HG03135 (cell line): ENCODE measurements around the gene IL10.

Experiments used
- ATAC-seq: cut with Tn5 transposase; IDR thresholded peaks from one replicate; pipeline ENCODE4 v1.9.1; 2021; ENCODE audit warnings: mild to moderate bottlenecking, moderate library complexity; ENCODE audit not compliant: unreplicated experiment

IL10 gene

DNA sequence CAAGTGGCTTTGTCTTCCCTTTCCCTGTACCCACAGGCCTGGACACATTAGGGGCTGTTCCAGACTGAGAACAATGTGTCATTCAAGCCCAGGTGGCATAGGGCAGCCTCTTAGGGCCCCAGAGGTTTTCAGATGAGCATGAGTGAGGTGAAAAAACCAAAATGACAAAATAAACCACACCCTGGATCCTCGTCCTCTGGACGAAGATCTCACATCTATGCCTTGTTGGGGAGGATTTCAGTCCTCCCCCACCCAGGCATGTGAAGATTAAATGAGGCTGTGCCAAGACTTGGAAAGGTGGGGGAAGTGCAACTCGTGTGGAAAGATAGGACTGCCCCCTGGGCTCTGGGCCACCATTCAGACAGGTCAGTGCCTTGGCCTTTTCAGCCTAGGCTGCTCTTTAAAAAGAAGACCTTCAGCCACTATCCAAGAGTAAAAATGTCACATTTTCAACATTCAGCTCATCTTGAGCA, 34.5 kb downstream of the IL10 start:
- ATAC-seq, result no peak

- ATAC-seq, result no peak
These were observed 35.2 kb downstream of the IL10 start for GRCh38 chr1:206736878-206737728.

GRCh38 chr1:206735553-206736031, 36.7 kb downstream of the IL10 start:
- ATAC-seq, result no peak

DNA sequence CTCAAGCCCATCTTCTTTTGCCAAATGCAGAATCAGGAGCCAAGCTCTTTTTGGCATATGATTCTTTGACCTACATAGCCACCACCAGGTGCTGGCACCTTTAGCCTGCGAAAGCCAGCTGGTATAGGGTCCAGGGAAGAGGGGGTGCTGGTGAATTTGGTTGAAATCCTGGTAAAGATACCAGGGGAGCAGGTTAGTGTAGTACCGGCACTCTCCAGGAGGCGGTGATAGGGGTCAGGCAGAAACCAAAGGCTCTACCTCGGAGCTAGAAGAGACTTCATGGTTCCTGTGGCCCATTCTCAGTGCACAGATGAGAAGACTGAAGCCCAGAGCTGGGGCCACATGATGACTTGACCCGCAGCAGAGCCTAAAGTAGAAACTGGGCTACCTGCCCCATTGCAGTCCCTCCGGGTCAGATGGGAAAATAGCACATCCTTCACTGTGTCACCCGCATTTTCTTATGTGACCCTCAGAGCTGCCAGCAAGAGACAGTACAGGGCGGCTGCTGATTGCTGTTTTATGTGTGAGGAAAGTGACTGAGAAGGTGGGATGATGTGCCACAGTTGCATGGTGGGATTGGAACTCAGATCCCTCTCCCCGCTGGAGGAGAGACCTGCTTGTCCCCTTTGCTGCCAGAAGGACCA, 37.7 kb downstream of the IL10 start:
- ATAC-seq, result no peak

DNA sequence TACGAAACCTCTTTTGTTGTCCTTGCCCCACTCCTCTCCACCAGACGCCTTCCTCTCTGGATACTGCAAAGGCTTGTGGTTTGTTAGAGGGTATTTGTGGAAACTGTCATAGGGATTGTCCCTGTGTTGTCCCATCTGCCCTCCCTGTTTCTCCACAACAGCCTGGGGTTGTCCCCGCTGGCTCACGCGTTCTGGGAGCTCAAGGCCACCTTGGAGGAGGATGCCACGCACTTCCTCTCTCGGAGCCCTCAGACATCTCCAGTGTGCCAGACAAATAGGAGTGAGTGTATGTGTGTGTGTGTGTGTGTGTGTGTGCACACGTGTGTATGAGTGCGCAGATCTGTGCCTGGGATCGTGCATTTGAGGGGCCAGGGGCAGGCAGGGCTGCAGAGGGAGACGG, 39.3 kb downstream of the IL10 start:
- no peak for ATAC-seq

- ATAC-seq, result no peak
These were observed 39.8 kb downstream of the IL10 start for GRCh38 chr1:206732508-206732907.

DNA sequence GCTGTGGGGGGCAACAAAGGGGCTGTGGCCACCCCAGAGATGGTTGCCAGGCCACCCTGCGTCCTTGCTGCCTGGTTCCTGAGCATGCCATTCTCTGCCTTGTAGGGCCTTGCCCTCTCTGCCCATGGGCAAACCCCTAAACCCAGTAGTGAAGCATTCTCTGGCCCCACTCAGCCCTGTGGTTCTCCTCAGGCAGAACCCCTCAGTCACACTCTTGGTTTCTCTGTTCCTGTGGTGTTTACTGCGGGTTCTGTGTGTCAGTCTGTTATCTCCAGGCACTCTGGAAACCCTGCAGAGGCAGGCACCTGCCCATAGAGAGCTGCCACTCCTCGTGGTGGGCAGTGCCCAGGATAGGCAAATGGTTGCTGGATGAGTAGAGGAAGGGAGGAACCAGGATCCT, 42.8 kb downstream of the IL10 start:
- no peak for ATAC-seq

DNA sequence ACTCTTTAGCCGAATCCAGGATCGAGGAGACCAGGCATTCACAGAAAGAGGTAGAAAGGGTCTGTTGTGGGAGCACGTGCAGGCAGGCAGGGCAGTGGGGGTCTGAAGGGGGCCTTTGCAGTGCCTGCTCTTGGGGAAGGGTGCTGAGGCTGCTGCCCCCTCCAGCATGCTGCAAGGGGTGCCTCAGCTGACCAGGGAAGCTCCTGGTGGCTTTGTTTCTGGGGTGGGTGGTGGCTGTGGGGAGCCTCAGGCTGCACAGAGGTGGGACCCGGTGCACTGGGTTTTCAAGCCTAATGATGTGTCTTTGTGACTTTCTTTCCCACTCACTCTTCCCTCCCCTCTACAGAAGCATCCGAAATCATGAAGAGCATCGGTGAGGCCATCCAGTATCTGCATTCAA, 43.2 kb downstream of the IL10 start:
- ATAC-seq, result no peak

DNA sequence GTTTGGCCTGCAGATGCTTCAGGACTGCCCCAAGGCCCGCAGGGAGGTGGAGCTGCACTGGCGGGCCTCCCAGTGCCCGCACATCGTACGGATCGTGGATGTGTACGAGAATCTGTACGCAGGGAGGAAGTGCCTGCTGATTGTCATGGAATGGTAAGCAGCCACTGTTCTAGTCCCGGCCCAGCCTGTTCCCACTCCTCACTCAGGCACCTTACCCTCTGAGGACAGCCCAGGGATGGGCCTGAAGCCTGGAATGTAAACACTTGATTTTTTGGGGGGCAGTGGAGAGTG, 43.7 kb downstream of the IL10 start:
- ATAC-seq, result no peak

- ATAC-seq, result no peak
These were observed 44.2 kb downstream of the IL10 start for GRCh38 chr1:206727981-206728696.

DNA sequence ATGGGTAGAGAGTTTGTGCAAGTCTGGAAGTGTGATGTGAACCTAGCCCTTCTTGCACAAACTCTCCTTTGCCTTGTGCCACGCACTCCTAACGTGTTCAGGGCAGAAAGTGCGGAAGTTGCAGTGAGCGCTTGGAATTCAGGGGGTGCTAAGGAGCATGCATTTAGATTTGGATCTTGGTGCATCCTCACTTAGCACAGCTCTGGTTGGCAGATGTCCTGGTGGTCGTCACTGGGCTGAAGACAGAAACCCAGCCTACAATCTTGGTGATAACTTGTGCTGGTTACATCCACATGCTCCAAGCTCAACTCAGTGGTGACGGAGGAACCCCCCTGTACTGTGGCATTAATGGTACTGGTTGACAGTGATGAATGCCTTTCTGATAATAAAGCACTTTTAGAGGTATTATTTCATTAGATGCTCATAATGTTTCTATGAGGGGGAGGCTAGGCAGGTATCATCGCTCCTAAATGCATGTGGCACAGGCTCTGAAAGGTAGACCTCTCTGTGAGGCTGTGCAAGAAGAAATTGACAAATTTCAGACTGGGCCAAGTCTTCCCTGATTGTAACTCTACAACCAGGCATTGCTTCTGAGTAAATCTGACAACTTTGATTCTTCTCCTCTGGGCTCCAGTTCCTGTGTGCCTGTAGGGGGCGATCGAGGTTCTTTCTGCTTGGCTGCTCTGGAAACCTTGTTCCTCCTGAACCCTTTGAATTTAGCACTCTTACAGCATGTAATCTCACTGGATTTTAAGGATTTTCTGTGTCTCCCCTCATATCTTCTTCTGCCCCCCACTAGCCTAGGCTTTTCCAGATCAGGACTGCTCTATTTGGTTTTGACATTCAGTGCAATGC, 47.0 kb downstream of the IL10 start:
- no peak for ATAC-seq

DNA sequence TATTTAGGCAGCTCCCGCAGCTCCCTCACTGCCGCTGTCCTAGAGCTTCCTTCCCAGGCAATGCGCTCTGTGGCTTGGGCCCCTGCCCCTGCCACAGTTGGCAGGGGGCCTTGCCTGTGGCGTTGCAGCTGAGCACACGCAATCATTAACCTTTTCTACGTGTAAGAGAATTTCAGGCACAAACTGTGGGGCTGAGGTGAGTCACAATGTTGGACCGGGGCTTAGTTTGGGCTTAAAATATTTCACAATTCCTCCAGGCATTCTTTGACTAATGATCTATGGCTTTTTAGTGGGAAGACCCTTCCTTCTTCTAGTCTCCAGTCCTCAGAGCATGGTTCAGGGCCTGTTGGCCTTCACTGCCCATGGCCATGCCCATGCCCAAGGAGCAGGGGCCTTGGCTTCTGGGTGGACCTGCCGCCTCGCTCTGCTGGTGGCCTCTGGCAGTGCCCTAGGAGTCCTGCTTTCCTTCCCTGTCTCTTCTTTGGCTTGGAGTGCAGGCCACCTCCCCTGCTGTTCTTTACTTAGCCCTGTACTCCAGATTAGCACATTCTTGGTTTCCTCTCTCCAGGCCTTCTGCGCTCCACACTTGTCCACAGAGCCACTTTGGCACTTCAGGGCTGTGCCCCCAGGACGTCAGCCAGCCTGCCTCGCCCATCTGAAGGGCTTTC, 48.4 kb downstream of the IL10 start:
- no peak for ATAC-seq

DNA sequence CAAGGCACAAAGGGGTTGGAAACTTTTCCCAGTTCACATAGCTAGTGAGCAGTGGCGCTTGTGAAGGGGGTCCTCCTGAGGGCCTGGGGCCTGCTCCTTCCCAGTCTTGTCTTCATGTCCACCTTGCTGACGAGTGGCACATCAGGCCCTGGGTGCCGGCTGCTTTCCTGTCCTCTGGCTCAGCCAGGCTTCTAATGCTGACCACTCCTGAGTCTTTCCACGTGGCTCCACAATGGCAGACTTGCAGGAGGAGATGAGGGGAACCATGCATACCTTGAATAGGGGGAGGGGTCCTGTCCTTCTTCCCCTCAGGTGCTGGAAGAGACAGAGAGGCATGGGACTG, 48.9 kb downstream of the IL10 start:
- no peak for ATAC-seq

GRCh38 chr1:206722751-206723461, 49.4 kb downstream of the IL10 start:
- no peak for ATAC-seq

DNA sequence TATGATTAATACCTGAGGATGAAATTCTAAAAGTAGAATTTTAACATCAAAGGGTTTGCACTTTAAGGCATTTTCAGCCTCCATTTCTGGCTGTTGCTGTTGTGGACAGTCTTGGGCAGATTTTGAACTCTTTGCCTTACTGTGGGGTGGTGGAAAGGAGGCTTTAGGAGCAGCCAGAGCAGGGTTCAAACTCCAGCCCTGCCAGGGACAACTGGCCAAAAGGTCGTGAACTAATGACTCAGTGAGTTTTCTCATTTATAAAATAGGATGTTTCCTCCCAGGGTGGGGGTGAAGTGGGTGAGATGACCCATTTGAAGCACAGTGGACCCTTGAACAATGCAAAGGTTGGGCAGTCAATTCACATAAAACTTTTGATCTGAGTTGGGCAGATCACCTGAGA, 50.8 kb downstream of the IL10 start:
- no peak for ATAC-seq

DNA sequence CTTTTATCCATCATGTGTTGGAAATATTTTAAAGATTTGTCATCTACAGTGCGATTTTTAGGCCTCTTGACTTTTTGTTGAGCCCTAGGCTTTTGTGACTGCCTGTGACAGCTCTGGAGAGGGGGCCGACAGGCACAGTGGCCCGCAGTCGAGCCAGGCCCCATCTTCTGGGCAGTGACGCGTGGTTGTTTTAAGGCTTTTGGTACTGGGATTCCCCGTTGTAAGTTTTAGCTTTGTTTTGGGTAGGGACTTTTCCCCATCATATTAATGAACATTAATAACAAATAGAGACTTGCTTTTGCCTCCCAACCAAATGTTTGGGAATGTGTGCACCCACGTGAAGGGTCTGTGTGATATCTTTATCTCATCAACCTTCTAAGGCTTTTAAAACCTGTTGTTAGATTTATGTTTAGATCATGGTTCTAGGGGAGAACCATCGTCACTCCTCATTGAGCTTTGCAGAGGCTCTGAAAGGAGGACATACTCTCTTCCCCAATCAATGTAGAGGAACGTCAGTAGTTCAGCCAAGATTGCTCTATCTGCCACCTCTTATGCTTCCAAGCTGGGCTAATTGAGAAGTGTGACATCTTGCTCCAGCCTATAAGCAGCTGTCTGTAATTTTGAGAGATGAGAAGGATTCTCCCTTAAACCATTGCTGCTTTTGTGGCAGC, 53.0 kb downstream of the IL10 start:
- ATAC-seq, result no peak

- no peak for ATAC-seq
These were observed 54.7 kb downstream of the IL10 start for GRCh38 chr1:206717674-206717989.
